HG03378 (cell line): ENCODE results near the gene FAM240A.

Experiments
- ATAC-seq: cut with Tn5 transposase; IDR thresholded peaks from one replicate; pipeline ENCODE4 v1.9.1; 2021; ENCODE audit warnings: mild to moderate bottlenecking, moderate library complexity; ENCODE audit not compliant: unreplicated experiment

FAM240A gene

DNA sequence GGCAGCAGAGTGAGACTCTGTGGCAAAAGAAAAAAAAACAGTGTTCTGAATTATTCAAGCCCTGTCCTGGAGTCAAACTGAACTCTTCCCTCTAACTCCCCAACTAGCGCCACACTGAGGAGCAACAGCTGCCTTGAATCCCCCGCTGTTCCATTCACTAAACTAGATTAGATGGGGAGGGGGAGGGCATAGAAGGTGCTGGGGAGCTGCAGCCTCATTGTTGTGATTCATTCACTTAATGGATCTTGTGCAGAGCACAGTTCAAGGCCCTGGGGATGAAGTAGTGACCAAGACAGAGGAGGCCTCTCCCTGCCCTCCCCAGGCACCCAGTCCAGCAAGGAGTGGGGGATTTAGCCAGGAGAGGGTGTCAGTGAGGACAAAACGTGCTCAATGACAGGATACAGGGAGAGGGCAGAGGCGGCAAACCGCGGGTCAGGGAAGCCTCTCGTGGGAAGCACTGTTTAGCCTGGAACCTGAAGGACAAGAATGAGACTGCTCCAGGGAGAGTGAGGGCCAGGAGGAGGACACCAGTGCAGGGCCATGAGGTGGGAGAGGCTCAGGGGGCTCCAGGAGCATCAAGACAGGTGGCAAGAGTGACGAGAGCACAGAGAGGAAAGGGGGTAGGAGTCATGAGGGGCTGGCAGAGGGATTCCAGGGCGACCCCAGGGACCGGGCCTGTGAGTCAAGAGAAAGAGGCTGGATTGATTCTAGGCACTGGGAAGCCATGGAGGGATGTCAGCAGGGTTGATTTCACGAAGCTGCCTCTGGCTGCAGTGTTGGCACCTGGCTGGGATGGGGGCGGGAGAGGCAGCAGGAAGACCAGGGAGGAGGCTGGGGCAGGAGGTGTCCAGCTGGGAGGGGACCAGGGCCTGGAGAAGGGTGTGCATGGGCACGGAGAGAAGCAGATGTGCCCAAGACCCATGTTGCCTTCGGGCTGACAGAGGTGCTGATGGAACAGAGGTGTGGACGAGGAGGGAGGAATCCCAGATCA lies 49.7 kb downstream of the FAM240A start:
- no peak for ATAC-seq

DNA sequence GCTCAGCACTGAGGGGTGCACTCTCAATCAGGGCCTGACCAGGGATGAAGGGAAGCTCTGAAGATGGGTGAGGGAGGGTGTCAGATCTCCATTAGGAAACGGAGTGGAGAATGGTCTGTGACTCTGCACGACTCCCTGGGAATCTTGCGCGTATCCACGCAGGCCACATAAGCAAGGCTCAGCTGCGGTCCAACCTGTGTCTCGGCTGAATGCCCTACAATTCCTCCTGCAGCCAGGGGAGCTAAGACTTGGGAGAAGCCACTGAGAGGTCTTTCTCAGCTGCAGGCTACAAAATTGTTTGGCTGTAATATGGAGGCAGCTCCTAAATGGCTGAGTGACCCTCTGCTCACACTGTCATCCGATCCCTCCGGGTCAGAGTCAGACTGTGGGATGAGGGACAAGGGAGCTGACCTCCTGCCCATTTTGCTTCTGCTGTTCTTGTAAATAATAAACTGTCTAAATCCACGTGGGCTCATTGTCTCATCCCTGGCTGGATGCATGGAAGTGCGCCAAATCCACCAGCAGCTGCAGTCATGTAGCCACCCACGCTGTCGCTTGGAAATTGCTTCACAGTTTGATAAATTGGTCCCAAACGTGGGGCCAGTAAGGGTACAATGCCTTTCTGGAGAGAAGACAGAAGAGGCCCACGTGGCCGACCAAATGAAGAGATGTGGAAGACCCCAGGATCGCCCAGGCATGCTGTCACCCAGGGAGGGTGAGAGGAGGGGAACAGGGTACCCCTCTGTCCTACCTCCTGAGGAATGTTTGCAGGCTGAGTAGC lies 50.6 kb downstream of the FAM240A start:
- no peak for ATAC-seq

- ATAC-seq: no peak
These were observed 51.3 kb downstream of the FAM240A start for GRCh38 chr3:46663591-46664135.

DNA sequence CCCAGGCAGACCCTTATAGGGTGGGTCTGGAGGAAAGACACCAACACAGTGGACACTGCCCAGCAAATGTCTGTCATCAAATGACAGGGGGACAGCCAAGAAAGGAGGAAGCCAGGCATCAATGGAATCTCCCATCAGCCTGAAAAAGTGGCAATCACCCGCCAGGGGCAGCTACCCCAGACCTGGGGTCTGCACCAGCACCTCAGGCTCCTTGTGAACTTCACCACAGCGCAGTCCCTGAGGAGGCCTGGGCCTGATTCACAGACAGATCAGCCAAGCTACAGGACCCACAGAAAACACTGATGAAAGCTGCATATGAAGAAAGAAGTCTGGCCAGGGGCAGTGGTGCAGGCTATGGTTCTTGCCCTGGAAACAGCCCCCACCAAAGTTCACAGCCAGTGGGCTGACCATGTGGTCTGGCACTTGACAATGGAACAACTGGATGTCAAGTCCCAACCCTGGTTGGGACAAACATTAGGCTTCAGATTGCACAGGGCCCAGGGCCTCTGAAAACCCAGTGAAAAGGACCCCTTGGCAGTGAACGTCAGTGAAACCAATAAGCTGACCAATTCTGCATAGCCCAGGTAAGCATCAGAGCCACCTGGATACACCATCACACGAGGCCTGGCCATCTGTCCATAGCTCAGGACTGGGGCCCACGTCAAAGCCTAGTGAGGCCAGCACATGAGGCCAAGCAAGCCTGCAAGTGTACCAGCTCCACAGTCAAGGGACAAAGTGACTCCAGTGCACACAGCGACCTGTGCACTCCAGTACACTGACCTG lies 52.1 kb downstream of the FAM240A start:
- ATAC-seq: no peak

DNA sequence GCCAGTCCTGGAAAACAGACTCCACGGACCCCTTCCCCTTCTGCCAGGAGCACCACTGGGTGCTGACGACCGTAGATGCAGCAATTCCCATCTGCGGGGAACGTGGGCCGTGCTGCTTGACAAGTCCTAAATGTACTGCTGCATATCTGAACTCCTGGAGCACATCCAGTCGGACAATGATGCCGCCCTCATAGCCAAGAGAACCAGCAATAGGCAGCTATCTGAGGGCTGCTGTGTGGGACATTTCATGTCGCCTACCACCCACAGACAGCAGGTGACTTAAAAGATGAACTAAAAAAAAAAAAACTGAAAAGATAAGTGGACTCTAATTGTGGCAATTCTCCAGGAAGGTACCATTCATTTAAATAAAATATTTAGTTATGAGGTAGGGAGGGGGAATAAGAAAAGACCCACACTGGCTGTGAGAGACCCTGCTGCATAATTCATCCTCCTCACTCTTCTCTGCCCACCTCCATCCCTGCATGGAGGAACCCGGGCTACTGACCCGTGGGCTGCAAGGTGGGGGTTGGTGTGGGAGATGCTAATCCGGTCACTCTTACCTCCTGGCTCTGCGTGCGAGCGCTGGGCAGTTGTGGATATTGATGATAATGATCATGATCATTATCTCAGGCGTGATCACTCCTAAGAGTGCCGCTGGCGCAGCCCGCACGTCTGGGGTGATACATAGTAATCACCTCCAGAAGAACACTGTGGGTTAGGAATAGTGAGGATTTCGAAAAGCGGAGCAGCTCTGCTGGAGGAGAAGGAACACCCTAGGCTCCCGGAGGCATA lies 52.8 kb downstream of the FAM240A start:
- ATAC-seq: no peak

DNA sequence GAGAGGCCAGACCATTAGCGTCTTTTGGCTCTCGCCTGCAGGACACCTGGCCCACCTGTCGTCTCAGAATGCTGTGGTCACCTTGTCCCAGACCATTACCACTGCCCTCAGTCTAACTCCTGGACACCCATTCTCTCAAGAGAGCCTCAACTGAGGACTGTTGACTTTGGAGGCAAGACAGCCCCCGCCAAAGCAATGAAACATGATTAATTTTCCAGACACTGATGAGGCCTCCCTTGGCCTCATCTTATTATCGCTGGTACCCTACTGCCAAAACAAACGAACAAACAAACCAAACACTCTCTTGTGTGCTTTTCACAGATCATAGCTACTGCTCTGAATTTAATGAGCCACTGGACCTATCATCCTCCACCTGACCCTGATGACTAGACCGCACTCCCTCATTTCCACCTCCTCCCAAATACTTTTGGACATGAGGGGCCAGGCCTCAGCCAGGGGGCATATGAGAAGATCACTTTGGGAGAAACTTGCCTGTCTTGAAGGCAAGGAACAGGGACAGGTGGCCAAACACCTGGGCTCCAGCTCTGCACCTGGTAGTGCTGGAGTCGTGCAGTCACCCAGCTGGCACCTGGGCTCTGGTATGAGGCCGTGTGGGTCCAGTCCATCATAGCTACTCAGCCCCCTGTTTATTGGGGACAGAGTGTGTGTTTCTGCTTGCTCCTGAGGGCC lies 53.6 kb downstream of the FAM240A start:
- ATAC-seq: no peak

DNA sequence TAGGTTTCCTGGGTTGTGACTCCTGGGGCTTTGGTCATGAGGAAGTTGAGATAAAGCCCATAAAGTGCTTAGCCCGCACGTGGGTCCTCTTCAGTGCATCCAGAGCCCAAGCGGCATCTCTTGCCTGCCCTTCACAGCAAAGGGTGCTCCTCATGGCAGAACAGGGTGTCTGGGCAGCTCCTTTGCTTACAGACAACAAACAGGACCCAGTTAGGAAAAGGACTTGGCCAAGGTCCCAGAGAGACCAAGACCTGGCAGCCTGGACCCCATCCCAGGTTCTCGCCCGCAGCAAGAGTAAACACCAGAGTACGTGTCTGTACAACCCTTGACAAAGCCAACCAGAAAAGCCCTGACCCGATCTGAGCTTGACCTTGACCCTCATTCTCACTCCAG lies 54.1 kb downstream of the FAM240A start:
- no peak for ATAC-seq

- ATAC-seq: no peak
These were observed 54.8 kb downstream of the FAM240A start for GRCh38 chr3:46667061-46667621.

DNA sequence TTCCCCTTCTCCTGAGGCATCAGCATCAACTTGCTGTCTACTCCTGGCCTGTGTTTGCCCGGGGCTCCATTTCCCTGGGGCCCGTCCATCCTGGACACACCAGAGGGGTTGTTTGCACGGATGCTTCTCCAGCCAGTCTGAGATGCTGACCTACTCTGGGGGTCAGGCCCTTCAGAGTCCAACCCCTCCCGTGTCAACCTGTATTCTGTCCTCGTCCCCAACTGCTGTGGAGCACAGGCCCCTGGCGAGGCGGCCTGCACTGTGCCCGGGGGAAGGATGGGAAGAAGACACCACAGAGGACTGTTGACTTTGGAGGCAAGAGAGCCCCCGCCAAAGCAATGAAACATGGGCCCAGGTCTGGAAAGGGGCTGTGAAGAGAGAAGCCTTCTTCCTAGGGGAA lies 55.3 kb downstream of the FAM240A start:
- no peak for ATAC-seq

GRCh38 chr3:46668116-46668515 lies 55.8 kb downstream of the FAM240A start:
- no peak for ATAC-seq

- ATAC-seq: no peak
These were observed 56.3 kb downstream of the FAM240A start for GRCh38 chr3:46668591-46668990.

GRCh38 chr3:46669191-46669999 lies 57.1 kb downstream of the FAM240A start:
- no peak for ATAC-seq

DNA sequence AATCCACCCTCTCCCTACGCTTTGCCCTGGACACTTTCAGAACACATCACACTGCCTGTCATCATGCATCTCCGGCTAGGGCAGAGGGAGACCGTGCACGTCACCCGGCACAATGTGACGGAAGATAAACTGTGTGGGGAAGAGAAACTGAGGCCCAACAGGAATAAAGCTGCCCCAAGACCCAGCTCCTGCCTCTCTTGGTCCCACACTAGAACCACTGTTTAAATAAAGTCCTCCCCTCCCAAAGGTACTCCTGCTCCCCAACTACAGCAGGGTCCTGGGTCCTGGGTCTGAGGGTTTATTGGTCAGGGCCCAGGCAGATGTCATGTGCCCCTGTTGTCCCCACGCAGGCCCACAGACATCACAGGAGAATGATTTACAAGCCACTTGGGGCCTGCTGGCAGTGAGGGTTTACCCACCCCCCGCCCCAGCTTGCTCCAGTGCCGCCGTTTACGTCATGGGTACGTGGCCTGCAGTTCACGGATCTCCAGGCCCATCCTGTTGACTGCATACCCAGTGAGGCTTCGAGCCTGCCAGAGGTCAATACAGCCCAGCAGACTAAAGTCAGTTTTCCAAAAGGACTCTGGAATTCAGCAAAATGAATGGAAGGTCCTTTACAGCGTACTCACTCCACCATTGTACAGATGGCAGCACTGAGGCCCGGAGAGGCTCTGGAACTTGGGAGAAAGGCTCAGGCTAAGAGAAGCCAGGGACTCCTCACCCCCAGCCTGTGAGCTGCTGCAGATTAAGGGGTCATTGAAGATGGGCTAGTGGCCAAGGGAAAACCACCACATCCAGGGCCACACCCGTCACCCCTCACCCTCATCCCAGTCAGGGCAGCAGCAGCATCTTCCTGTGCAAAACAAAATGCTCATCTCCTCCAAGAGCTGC lies 57.9 kb downstream of the FAM240A start:
- no peak for ATAC-seq

GRCh38 chr3:46670891-46671427 lies 58.6 kb downstream of the FAM240A start:
- ATAC-seq: no peak

- ATAC-seq: no peak
These were observed 59.4 kb downstream of the FAM240A start for GRCh38 chr3:46671541-46672348.

DNA sequence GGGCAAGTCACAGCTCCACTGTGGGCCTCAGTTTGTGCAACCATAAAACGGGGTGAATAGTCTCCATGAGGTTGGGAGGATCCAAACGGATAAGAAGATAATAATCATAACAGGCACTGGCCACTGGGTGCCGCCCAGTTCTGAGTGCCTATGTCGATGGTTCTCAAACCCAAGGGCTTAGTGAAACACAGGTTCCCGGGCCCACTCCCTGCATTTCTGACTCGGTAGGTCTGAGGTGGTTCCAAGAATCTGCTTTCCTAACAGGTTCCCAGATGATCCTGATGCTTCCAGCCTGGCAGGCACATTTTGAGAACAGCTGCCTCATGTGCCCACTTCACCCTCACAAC lies 60.0 kb downstream of the FAM240A start:
- no peak for ATAC-seq
